Brain microvascular endothelial cell (primary cell): ENCODE results near the gene FGGY.

Experiments used
- DNase-seq: peaks from one replicate; pipeline ENCODE4 v3.0.0-alpha.2; 2020
- H3K27ac ChIP-seq: fragments of 250-450 bp; sonication (Bioruptor Pico); 2 replicates; pipeline ENCODE4 v1.5.1; 2020; ENCODE audit warnings: mild to moderate bottlenecking, moderate library complexity
- H3K27me3 ChIP-seq: fragments of 250-450 bp; sonication (Bioruptor Pico); replicated peaks from 2 replicates; pipeline ENCODE4 v1.5.1; 2020; ENCODE audit warnings: mild to moderate bottlenecking
- H3K36me3 ChIP-seq: fragments of 250-450 bp; sonication (Bioruptor Pico); replicated peaks from 2 replicates; pipeline ENCODE4 v1.5.1; 2020; ENCODE audit warnings: mild to moderate bottlenecking
- H3K4me3 ChIP-seq: 2 replicates; pipeline ENCODE4 v1.5.1; 2011; ENCODE audit warnings: low read depth, mild to moderate bottlenecking, control low read depth, low read length, moderate library complexity
- CTCF ChIP-seq: IDR thresholded peaks from 2 replicates; pipeline ENCODE4 v1.5.1; 2011; ENCODE audit warnings: low read depth, mild to moderate bottlenecking, moderate library complexity, low read length, control low read depth, inconsistent platforms; ENCODE audit errors: missing control alignments
- in situ Hi-C: cut with HindIII; loops from 2 replicates; pipeline ENCODE4 v1.10.0; 2017; ENCODE audit warnings: low sequenced_read_pairs, low pct_ligation_motif_present

FGGY gene

GRCh38 chr1:59367301-59368007, 70.6 kb downstream of the FGGY start:
- TF ChIP-seq CTCF, result no peak
- H3K4me3 ChIP-seq, result no peak overlapping the region
- in situ Hi-C loops, result no loop called here
- no peaks in the 10 kb centered on the region for H3K36me3 ChIP-seq
- peak; percentile 73 for DNase-seq
- H3K27me3 ChIP-seq, result no peaks in the 10 kb centered on the region
- H3K27ac ChIP-seq, result peak overlapping the region; percentile 37

GRCh38 chr1:59368008-59368670, 71.2 kb downstream of the FGGY start:
- TF ChIP-seq CTCF, result no peak
- in situ Hi-C loops, result no loop called here
- no peak for DNase-seq
- no peaks in the 10 kb centered on the region for H3K27me3 ChIP-seq
- peak overlapping the region; percentile 36 for H3K27ac ChIP-seq
- H3K4me3 ChIP-seq, result no peak overlapping the region
- no peaks in the 10 kb centered on the region for H3K36me3 ChIP-seq

GRCh38 chr1:59375321-59376220, 78.7 kb downstream of the FGGY start:
- H3K4me3 ChIP-seq, result no peak overlapping the region
- H3K27me3 ChIP-seq, result no peaks in the 10 kb centered on the region
- in situ Hi-C loops, result no loop called here
- no peak for TF ChIP-seq CTCF
- peak; percentile 92 for DNase-seq
- H3K27ac ChIP-seq, result peak overlapping the region; percentile 58
- no peaks in the 10 kb centered on the region for H3K36me3 ChIP-seq

GRCh38 chr1:59377350-59377904, 80.5 kb downstream of the FGGY start:
- H3K36me3 ChIP-seq, result no peaks in the 10 kb centered on the region
- TF ChIP-seq CTCF, result no peak
- H3K27me3 ChIP-seq, result no peaks in the 10 kb centered on the region
- DNase-seq, result no peak
- H3K27ac ChIP-seq, result no peak overlapping the region
- in situ Hi-C loops, result no loop called here
- H3K4me3 ChIP-seq, result no peak overlapping the region

GRCh38 chr1:59378621-59379370, 81.9 kb downstream of the FGGY start:
- no peak for TF ChIP-seq CTCF
- peak; percentile 37 for DNase-seq
- Histone ChIP-seq H3K27me3 (no peaks in the 10 kb centered on the region), H3K36me3 (no peaks in the 10 kb centered on the region), H3K4me3 (no peak overlapping the region), H3K27ac (no peak overlapping the region)
- in situ Hi-C loops, result no loop called here
